Central memory CD4-positive, alpha-beta T cell (primary cell): ENCODE measurements around the gene RAPH1.

Experiments
- DNase-seq: peaks from one replicate; pipeline ENCODE4 v3.0.0; 2022
- total RNA-seq, 3 experiments: gene quantifications; one replicate each; lab custom pipeline; 2026; lab: John Stamatoyannopoulos, UW

RAPH1 gene, protein sequence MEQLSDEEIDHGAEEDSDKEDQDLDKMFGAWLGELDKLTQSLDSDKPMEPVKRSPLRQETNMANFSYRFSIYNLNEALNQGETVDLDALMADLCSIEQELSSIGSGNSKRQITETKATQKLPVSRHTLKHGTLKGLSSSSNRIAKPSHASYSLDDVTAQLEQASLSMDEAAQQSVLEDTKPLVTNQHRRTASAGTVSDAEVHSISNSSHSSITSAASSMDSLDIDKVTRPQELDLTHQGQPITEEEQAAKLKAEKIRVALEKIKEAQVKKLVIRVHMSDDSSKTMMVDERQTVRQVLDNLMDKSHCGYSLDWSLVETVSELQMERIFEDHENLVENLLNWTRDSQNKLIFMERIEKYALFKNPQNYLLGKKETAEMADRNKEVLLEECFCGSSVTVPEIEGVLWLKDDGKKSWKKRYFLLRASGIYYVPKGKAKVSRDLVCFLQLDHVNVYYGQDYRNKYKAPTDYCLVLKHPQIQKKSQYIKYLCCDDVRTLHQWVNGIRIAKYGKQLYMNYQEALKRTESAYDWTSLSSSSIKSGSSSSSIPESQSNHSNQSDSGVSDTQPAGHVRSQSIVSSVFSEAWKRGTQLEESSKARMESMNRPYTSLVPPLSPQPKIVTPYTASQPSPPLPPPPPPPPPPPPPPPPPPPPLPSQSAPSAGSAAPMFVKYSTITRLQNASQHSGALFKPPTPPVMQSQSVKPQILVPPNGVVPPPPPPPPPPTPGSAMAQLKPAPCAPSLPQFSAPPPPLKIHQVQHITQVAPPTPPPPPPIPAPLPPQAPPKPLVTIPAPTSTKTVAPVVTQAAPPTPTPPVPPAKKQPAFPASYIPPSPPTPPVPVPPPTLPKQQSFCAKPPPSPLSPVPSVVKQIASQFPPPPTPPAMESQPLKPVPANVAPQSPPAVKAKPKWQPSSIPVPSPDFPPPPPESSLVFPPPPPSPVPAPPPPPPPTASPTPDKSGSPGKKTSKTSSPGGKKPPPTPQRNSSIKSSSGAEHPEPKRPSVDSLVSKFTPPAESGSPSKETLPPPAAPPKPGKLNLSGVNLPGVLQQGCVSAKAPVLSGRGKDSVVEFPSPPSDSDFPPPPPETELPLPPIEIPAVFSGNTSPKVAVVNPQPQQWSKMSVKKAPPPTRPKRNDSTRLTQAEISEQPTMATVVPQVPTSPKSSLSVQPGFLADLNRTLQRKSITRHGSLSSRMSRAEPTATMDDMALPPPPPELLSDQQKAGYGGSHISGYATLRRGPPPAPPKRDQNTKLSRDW
- total RNA-seq = 2.8 to 11.0 (median 4.2) reads per million in 3 experiments

DNA sequence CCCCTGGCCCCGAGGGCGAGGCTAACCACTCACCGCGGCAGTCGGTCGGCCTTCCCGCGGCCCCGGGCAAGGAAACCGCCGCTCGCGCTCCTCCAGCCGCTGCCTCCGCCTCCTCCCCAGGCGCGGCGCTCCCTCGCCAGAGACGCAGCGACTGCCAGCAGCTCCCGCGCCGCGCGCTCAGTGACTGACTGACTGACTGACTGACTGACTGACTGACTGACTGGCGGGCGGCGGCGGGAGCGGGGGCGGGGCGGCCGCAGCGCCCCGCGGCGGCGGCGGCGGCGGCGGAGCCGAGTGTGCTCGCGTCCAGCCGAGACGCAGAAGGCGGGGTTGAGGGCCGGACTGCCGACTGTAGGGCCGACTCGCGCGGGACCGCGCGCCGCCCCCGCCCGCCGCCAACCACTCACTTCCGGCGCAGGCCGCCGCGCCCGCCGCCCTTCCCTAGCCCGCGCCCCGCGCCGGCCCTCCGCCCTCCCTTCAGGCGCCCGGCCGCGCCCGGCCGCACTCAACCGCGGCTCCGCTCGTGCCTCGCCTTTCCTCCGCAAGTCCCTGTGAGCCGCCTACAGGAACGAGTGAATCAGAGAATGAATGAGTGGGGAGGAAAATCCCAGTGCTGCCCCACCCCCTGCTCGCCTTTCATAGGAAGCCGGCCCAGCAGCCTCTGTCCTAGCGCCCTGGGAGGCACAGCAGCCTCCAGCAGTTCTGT is at the start of gene RAPH1:
Gene RAPH1 (minus strand): TSS at position 224 of the 706 bp plus-strand sequence. CDS start 39,948 bp downstream, outside the sequence.
- peak; percentile 48 for DNase-seq

- no peak for DNase-seq
Measured at GRCh38 chr2:203584784-203585183, 49.7 kb upstream of the RAPH1 start.

DNA sequence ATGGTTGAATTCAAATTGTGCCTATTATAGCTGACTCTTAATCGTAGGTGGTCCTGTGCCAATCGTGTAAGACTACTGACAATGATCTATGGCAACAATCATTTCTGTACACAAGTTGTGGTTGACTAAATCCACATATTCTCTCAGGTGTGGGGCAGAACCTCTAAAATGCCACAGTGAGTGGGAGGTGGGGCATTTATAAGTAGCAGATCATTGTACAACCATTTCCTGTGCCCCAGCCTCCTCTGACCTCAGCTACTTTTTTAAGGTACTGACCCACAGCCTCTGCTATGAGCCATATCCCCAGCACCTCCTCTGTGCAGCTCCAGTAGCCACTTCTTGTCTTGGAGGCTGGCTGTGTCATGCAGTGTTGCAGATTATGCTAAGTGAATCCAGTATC is 48.6 kb upstream of the RAPH1 start:
- DNase-seq = no peak

GRCh38 chr2:203583084-203583695 is 48.1 kb upstream of the RAPH1 start:
- no peak for DNase-seq

DNA sequence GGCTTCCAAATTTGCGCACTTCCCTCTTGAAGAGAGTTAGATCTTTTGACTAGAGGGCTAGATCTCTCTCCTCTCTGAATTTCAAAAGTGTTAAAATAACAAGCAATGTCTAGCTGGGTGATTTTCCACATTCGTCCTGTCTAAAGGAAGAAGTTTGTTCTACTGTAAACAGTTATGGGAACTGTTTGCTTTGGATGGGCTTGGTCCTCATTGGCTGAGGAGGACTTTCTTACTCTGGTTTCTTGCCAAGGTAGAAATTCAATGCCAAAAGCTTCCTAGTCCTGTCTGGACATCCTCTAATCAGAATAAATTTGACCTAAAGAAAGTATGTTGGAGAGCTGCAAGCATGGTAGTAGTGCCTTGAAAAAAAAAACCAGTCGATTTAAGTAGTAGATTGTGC is 47.4 kb upstream of the RAPH1 start:
- no peak for DNase-seq

GRCh38 chr2:203580844-203581243 is 45.7 kb upstream of the RAPH1 start:
- DNase-seq = no peak

GRCh38 chr2:203579730-203580129 is 44.6 kb upstream of the RAPH1 start:
- no peak for DNase-seq

- no peak for DNase-seq
Measured at GRCh38 chr2:203578759-203579643, 43.9 kb upstream of the RAPH1 start.

DNA sequence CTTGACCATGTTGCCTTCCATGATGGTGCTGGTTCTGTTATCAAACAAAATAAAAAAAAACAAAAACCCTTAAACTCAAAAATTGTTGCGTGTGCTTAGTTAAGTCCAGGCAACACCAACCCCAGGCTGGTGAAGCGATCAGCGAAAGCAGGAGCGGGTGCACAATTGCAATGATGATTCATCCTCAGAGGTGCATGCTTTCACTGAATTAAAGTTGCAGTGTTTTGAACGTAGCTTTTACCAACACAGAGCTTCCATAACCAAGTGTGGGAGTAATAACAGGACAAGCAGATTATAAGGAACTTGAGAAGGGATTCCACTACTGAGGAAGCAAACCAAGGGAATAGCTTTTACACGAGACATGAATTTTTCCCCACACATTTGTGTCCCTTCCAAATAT is 39.7 kb upstream of the RAPH1 start:
- no peak for DNase-seq

- no peak for DNase-seq
Measured at GRCh38 chr2:203572316-203572715, 37.2 kb upstream of the RAPH1 start.

DNA sequence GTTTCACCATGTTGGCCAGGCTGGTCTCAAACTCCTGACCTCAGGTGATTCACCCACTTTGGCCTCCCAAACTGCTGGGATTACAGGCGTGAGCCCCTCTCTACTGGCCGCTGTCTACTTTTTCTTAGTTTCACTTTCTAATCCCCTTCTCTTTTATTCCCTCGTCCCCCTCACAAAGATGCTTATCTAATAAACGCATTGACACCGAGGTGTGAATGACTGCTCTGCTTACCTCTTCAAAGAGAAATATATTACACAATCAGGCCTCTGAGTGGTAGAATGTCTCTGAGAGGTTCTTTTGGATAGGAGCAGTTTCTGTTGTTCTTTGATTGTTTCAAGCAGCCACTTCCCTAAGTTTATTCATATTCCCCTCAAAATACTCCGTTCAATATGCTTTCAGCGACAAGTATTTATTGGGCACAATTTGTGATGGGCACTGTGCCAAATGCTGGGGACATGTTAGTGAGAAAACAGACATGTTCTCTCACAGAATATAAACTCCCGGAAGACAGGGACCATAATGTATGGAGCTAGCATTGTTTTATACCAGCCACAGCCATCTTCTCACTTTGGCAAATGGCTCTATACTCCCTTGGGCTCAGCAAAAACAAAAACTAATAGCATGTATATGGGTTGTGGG is 34.7 kb upstream of the RAPH1 start:
- no peak for DNase-seq

DNA sequence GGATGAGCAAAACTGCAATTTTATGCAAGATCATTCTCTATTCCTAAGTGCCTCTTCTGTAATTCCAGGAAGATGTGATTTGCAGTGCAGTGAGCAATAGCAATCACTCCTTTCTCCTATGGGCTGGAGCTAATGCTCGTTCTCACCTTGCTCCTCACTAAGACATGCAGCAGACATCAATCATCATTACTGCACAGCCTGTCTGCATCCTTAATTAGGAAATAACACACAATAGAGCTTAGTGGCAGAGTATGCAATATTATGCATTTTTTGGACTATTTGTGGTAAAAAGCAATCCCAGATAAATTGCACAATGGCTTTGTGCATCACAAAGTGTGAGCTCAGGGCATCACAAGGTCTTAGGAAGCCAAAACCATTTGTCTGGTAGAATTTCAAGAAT is 32.6 kb upstream of the RAPH1 start:
- DNase-seq = no peak

DNA sequence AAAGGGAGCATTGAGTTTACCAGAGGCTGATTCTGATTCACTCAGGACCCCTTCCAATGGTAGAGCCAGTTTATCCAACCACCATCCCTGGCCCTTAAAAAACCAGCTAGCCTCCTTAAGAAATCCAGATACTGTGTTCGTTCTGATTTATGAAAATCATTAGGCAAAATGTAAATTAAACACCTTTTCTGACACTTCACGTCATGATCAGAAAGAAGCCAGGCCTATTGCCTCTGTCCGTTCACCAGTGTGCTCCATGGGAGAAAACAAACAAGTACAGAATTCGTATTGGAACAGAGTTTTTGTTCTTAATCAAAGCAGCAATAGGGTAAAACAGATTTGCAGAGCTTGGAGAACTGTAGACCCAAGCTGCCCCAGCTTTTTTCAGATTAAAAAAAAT is 31.1 kb upstream of the RAPH1 start:
- no peak for DNase-seq

GRCh38 chr2:203565076-203565475 is 30.0 kb upstream of the RAPH1 start:
- no peak for DNase-seq

GRCh38 chr2:203562268-203562667 is 27.2 kb upstream of the RAPH1 start:
- DNase-seq = no peak

- DNase-seq = no peak
Measured at GRCh38 chr2:203559641-203560040, 24.5 kb upstream of the RAPH1 start.

GRCh38 chr2:203553784-203554183 is 18.7 kb upstream of the RAPH1 start:
- no peak for DNase-seq

DNA sequence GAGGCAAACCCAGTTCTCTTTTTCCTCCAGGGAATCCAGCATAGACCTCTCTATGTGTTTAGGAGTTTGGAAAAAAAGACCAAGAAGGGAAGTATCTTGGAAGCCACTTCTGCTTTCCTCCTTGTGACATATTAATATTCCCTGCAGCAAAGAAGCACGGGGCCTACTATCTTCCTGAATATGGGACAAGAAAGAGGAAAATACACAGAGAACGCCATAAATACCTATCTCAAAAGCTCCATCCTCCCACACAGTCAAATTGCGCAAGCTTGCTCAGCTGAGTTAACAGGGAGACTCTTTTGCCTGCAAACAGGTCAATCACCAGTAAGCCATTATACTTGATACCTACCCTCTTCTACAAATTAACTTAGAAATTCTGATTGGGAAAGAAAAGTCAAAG is 16.7 kb upstream of the RAPH1 start:
- no peak for DNase-seq

DNA sequence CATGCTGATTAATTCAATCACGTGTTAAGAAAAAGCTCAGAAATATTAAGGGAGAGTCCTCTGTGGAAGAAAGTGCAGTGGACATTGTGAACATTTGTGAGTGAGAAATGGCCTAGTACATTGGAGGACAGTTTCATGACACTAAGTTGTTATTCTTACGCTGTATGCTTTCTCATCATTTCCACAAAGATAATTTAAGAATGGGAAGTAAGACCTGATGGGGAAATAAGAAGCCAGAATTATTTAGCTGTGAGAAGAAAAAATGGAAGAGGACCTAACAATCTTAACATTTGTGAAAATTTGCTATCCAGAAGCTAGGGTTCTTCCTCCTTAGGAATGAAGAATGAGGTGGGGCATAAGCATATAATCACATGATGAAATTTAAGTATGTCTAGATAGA is 15.2 kb upstream of the RAPH1 start:
- DNase-seq = no peak

GRCh38 chr2:203549406-203549805 is 14.3 kb upstream of the RAPH1 start:
- DNase-seq = no peak
